Measurements from ENCODE around the gene COL4A6. TPM values are rescaled to one million over a fixed set of nuclear protein-coding genes. Genes with fewer than 3 reads are reported as not detected.

The COL4A6 gene
- total RNA-seq, 2 experiments from 2014 or later, result not detected

GRCh38 chrX:108156934-108157466 is 281.2 kb downstream of the COL4A6 start:
- Histone ChIP-seq H3K9me2 (ENCODE audit: insufficient read depth, low read length) (no peaks in the 10 kb centered on the region), H3K9me3 (ENCODE audit: low read length) (no peaks in the 10 kb centered on the region), H3K4me2 (ENCODE audit: low read length) (no peak overlapping the region), H2AFZ (ENCODE audit: low read length) (no peak overlapping the region), H4K20me1 (ENCODE audit: insufficient read depth, low read length) (no peaks in the 10 kb centered on the region), H3K79me2 (ENCODE audit: insufficient read depth, low read depth, low read length) (no peaks in the 10 kb centered on the region), H3K36me3 (ENCODE audit: insufficient read depth, low read length) (no peaks in the 10 kb centered on the region), H3K4me3 (ENCODE audit: low read depth, low read length, poor library complexity, severe bottlenecking) (no peak overlapping the region), H3K27ac (ENCODE audit: low read depth, low read length, poor library complexity, severe bottlenecking) (no peak overlapping the region), H3K4me1 (ENCODE audit: insufficient read depth, low read length, poor library complexity, severe bottlenecking) (no peaks in the 10 kb centered on the region)
- TF ChIP-seq EZH2phosphoT487 (IDR thresholded peaks at IDR 0.05; ENCODE audit: borderline replicate concordance, low read depth, low read length) (no peak), CTCF (conservative IDR thresholded peaks at IDR 0.05; ENCODE audit: low read length) (no peak)
- no peak for DNase-seq (ENCODE audit: low spot score)
- intact Hi-C loops (cut with micrococcal nuclease; ENCODE audit: unreplicated experiment), result no loop called here
- BruUV-seq (replicated peaks), result no TSS peak
- ChIA-PET CTCF (ENCODE audit: unreplicated experiment) (no interaction called here), POLR2A (no interaction called here)

GRCh38 chrX:108156082-108156481 is 282.1 kb downstream of the COL4A6 start:
- TF ChIP-seq EZH2phosphoT487 (IDR thresholded peaks at IDR 0.05; ENCODE audit: borderline replicate concordance, low read depth, low read length) (no peak), CTCF (conservative IDR thresholded peaks at IDR 0.05; ENCODE audit: low read length) (no peak)
- no peak for DNase-seq (ENCODE audit: low spot score)
- ChIA-PET POLR2A (no interaction called here), CTCF (ENCODE audit: unreplicated experiment) (no interaction called here)
- H2AFZ ChIP-seq (ENCODE audit: low read length), result no peak overlapping the region
- no peaks in the 10 kb centered on the region for H3K79me2 ChIP-seq (ENCODE audit: insufficient read depth, low read depth, low read length)
- intact Hi-C loops (cut with micrococcal nuclease; ENCODE audit: unreplicated experiment), result no loop called here
- no peaks in the 10 kb centered on the region for H4K20me1 ChIP-seq (ENCODE audit: insufficient read depth, low read length)
- H3K9me2 ChIP-seq (ENCODE audit: insufficient read depth, low read length), result no peaks in the 10 kb centered on the region
- H3K4me3 ChIP-seq (ENCODE audit: low read depth, low read length, poor library complexity, severe bottlenecking), result no peak overlapping the region
- no peaks in the 10 kb centered on the region for H3K4me1 ChIP-seq (ENCODE audit: insufficient read depth, low read length, poor library complexity, severe bottlenecking)
- H3K9me3 ChIP-seq (ENCODE audit: low read length), result no peaks in the 10 kb centered on the region
- H3K36me3 ChIP-seq (ENCODE audit: insufficient read depth, low read length), result no peaks in the 10 kb centered on the region
- no peak overlapping the region for H3K4me2 ChIP-seq (ENCODE audit: low read length)
- no peak overlapping the region for H3K27ac ChIP-seq (ENCODE audit: low read depth, low read length, poor library complexity, severe bottlenecking)
- BruUV-seq (replicated peaks), result no TSS peak

GRCh38 chrX:108148524-108148923 is 289.7 kb downstream of the COL4A6 start:
- intact Hi-C loops (cut with micrococcal nuclease; ENCODE audit: unreplicated experiment), result no loop called here
- Histone ChIP-seq H3K36me3 (ENCODE audit: insufficient read depth, low read length) (no peaks in the 10 kb centered on the region), H3K9me3 (ENCODE audit: low read length) (no peaks in the 10 kb centered on the region), H3K4me3 (ENCODE audit: low read depth, low read length, poor library complexity, severe bottlenecking) (no peak overlapping the region), H3K27ac (ENCODE audit: low read depth, low read length, poor library complexity, severe bottlenecking) (no peak overlapping the region), H3K9me2 (ENCODE audit: insufficient read depth, low read length) (no peaks in the 10 kb centered on the region), H3K4me1 (ENCODE audit: insufficient read depth, low read length, poor library complexity, severe bottlenecking) (no peaks in the 10 kb centered on the region), H3K79me2 (ENCODE audit: insufficient read depth, low read depth, low read length) (no peaks in the 10 kb centered on the region), H3K4me2 (ENCODE audit: low read length) (no peak overlapping the region), H4K20me1 (ENCODE audit: insufficient read depth, low read length) (no peaks in the 10 kb centered on the region), H2AFZ (ENCODE audit: low read length) (no peak overlapping the region)
- CTCF ChIA-PET (ENCODE audit: unreplicated experiment), result no interaction called here
- POLR2A ChIA-PET, result no interaction called here
- TF ChIP-seq CTCF (conservative IDR thresholded peaks at IDR 0.05; ENCODE audit: low read length) (no peak), EZH2phosphoT487 (IDR thresholded peaks at IDR 0.05; ENCODE audit: borderline replicate concordance, low read depth, low read length) (no peak)
- no peak for DNase-seq (ENCODE audit: low spot score)
- BruUV-seq (replicated peaks), result no TSS peak

All from OCI-LY7 (cell line).